HUES48 (cell line): ENCODE results near the gene RNF121.

Experiments used
- H3K27ac ChIP-seq: one replicate; pipeline ENCODE4 v1.7.0; 2013; ENCODE audit warnings: low read depth, low read length, inconsistent platforms
- H3K27me3 ChIP-seq: 2 replicates; pipeline ENCODE4 v1.6.1; 2013; ENCODE audit warnings: mild to moderate bottlenecking, low read length; ENCODE audit not compliant: control insufficient read depth, insufficient read depth
- H3K36me3 ChIP-seq: 2 replicates; pipeline ENCODE4 v1.6.1; 2013; ENCODE audit warnings: low read length; ENCODE audit not compliant: control insufficient read depth, insufficient read depth
- H3K4me1 ChIP-seq: 2 replicates; pipeline ENCODE4 v1.6.1; 2013; ENCODE audit warnings: mild to moderate bottlenecking, low read length; ENCODE audit not compliant: control insufficient read depth, insufficient read depth
- H3K4me3 ChIP-seq: 2 replicates; pipeline ENCODE4 v1.5.1; 2013; ENCODE audit warnings: mild to moderate bottlenecking, low read depth, low read length
- H3K9ac ChIP-seq: 2 replicates; pipeline ENCODE4 v1.6.1; 2013; ENCODE audit warnings: mild to moderate bottlenecking, low read depth, low read length, moderate library complexity
- H3K9me3 ChIP-seq: 2 replicates; pipeline ENCODE4 v1.6.1; 2013; ENCODE audit warnings: low read length; ENCODE audit not compliant: control insufficient read depth, insufficient read depth

Gene RNF121

DNA sequence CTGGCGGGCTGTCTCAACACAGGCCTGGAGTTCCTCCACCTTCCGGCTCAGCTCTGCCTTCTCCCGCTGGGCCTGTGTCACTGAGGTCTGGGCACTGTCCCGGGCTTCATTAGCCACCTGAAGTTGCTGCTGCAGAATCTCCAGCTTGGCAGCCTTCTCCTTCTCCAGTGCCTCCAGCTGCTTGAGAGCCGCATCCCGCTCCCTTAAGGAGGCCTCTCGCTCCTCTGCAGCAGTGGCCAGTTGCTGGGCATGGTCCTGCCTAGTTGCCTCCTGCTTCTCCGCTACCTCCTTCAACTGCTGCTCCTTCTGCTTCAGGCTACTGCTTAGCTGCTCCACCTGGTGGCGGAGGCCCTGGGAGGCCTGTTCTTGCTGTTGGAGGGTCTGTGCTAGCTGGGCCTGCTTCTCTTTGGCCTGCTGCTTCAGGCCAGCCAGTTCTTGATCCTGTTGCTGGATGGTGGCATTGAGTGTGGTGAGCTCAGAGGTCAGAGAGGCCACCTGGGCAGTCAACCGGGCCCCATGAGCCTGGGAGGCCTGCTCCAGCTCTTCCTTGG lies 86.7 kb downstream of the RNF121 start:
- no peaks in the 10 kb centered on the region for H3K9me3 ChIP-seq
- no peak overlapping the region for H3K27ac ChIP-seq
- no peaks in the 10 kb centered on the region for H3K27me3 ChIP-seq

DNA sequence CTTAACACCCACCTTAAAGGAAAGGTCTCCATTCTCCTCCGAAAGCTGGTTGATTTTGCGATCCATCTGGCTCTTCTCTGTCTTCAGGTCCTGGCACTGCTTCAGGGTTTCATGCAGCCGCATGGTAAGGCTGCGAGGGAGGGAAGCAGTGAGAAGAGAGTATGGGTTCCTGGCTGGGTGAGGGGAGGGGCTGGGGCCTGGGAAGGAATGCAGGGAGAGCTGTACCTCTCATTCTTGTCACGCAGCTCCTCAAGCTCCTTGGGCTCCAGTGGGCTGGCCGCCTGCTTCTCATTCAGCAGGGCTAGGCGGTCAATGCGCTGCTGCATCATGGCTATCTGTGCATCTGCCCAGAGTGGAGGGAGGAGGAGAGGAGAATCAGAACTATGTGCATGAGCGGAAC lies 89.3 kb downstream of the RNF121 start:
- Histone ChIP-seq H3K27ac (no peak overlapping the region), H3K9ac (no peak overlapping the region), H3K9me3 (no peaks in the 10 kb centered on the region), H3K4me3 (no peak overlapping the region), H3K4me1 (no peaks in the 10 kb centered on the region), H3K27me3 (no peaks in the 10 kb centered on the region), H3K36me3 (peaks cover 99% of the 10 kb centered on the region)

More for the DNA sequence above, 86.7 kb downstream of the RNF121 start:
- H3K4me3 ChIP-seq = no peak overlapping the region
- H3K4me1 ChIP-seq = no peaks in the 10 kb centered on the region
- no peak overlapping the region for H3K9ac ChIP-seq
- peaks cover 100% of the 10 kb centered on the region for H3K36me3 ChIP-seq

DNA sequence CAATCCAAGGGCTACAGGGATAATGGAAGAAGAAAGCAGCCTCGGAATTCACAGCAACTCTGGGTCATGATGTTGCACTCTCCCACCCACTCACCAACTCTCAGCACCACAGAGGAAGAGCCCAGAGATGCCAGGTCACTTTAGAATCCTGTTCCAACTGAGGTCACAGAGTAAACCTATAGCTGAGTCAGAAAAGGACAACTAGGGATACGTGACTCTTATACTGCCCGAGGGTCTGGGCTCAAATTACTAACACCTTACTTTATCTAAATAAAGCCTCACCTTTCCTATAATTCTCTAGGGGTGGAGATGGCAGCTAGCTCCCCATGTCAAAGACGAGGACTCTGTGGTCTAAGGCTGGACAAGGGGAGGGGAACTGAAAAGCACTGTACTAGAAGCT lies 94.5 kb downstream of the RNF121 start:
- no peaks in the 10 kb centered on the region for H3K4me1 ChIP-seq
- H3K27me3 ChIP-seq = no peaks in the 10 kb centered on the region
- no peak overlapping the region for H3K4me3 ChIP-seq
- peaks cover 83% of the 10 kb centered on the region for H3K36me3 ChIP-seq
- H3K9me3 ChIP-seq = no peaks in the 10 kb centered on the region
- no peak overlapping the region for H3K27ac ChIP-seq
- no peak overlapping the region for H3K9ac ChIP-seq

DNA sequence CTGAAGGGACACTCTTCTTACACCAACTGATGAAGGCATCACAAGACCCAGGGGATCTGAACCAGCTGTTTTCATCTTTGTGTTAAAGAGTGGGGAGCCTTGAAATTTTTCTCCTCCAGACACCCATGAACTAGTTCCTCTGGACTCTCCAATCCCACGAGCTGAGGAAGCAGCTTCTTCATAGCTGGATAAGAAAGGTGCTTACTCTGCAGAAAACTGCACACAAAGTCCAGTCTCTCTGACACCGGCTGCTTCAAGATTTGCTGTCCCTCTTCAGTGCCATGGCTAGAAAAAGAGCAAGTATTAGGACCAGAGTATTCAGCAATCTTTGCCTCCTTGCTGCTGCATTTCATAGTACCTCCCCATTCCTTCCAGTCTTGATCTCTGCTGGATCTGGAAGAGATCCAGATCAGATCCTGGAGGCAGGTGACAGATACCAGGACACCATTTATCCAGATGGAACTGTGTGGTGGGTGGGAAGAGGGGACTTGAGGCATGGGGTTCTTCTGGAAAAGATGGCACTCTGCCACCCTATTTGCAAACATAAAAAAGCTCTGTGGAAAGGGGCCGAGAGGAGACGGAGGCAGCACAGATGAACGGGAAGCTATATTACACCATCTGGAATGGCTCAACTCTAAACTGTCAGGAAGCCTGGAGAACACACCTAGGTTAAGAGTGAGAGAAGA lies 95.4 kb downstream of the RNF121 start:
- no peaks in the 10 kb centered on the region for H3K9me3 ChIP-seq
- no peak overlapping the region for H3K9ac ChIP-seq
- H3K4me1 ChIP-seq = no peaks in the 10 kb centered on the region
- peaks cover 83% of the 10 kb centered on the region for H3K36me3 ChIP-seq
- no peak overlapping the region for H3K27ac ChIP-seq
- H3K4me3 ChIP-seq = no peak overlapping the region
- no peaks in the 10 kb centered on the region for H3K27me3 ChIP-seq

DNA sequence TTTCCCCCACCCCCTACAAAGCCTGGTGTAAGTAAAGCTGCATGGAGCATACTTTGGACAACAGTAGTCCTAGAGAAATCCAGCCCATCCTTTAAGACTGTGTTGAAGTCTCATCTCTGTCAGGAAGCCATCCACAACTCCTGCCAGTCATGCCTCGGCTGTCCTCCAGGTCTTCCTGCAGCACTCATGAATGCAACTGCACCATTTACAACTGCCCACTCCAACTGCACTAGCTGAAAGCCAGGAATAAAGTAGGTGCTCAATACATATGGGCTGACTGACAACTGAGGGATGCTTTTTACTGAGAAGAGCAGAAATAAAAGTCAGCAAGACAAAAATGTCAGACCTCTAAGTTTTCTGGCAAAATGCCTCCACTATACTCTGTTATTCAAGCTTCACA lies 97.2 kb downstream of the RNF121 start:
- Histone ChIP-seq H3K36me3 (peaks cover 79% of the 10 kb centered on the region), H3K4me1 (no peaks in the 10 kb centered on the region), H3K4me3 (no peak overlapping the region), H3K27me3 (no peaks in the 10 kb centered on the region), H3K27ac (no peak overlapping the region), H3K9ac (no peak overlapping the region), H3K9me3 (no peaks in the 10 kb centered on the region)

DNA sequence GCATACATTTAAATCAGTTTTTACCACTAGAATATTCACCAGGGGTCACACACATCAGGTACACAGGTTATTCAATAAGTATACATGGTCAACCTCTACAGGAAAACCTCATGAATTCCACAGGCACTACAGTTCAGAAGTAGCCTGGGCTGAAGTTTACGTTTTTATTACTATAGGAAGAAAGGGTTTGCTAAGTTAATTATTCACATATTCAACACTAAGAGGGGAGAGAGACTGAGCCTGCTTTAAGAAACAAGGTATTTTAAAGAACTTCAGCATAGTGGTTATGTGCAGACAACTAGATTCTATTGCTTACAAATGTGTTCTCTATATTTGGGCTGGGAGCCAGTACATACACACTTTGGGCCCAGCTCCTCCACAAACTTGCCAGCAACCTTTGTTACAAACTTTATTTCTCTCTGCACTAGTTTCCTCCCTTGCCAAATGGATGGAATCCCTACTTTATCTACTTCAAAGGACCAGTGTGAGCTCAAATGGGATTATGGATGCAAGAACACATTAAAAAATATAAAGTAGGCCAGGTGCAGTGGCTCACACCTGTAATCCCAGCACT lies 101.7 kb downstream of the RNF121 start:
- Histone ChIP-seq H3K9ac (no peak overlapping the region), H3K9me3 (no peaks in the 10 kb centered on the region), H3K27ac (no peak overlapping the region), H3K36me3 (peaks cover 74% of the 10 kb centered on the region), H3K27me3 (no peaks in the 10 kb centered on the region), H3K4me3 (no peak overlapping the region), H3K4me1 (no peaks in the 10 kb centered on the region)

DNA sequence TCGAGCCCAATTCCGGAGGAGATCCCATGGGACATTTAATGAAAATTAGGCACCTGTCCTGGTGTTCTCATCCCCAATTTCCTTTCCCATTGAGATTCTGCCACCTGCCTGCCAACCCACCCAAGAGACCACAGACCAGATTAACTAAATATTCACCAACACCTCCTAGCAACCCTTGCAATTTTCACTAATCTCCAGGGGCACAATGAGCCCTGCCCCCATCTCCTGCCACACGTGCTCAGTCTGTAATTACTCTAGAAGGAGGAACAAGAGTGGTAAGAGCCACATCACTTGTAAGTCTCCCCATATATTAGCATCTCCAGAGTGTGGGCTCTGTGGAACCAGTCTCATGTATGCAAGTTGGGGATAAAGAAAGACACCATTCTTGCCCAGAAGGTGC lies 107.8 kb downstream of the RNF121 start:
- no peak overlapping the region for H3K4me3 ChIP-seq
- H3K27ac ChIP-seq = no peak overlapping the region
- no peaks in the 10 kb centered on the region for H3K9me3 ChIP-seq
- H3K36me3 ChIP-seq = peaks cover 31% of the 10 kb centered on the region
- peaks cover 37% of the 10 kb centered on the region for H3K4me1 ChIP-seq
- no peaks in the 10 kb centered on the region for H3K27me3 ChIP-seq
- H3K9ac ChIP-seq = no peak overlapping the region

DNA sequence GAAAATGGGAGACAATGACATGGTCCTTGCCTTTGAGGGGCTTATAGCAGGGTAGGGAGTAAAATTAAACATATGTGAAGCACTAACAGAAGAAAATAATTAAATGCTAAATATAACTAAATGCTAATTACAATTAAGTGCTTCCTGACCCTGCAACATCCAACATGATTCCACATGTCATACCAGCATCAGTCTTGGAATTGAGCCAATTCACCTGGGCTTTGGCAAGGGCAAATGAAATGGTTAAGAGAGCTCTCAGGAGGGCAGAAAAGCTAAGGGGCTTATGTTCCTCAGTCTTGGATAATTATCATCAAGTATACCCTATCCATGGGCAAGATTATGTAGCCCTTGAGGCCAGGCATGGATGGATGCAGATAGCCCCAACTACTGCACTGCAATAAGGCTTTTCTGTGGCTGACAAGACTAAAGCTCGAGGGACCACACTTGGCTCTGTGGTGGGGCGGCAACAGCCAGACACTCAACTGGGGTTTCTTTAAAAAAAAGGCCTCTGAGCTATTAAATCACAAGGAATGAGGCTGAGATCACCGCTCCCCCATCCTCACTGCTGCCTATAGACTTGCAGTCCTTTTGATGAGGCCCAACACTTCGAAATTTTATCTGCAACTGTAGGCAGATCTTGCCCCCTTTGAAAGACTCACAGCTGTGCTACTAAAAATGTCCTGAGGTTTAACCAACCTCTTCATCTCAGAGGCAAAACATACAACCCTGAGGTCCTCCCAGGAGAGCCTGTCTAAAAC lies 108.9 kb downstream of the RNF121 start:
- H3K4me1 ChIP-seq = peaks cover 48% of the 10 kb centered on the region
- H3K36me3 ChIP-seq = peaks cover 25% of the 10 kb centered on the region
- no peak overlapping the region for H3K4me3 ChIP-seq
- H3K9ac ChIP-seq = no peak overlapping the region
- peak overlapping the region; percentile 93 for H3K27ac ChIP-seq
- H3K27me3 ChIP-seq = no peaks in the 10 kb centered on the region
- H3K9me3 ChIP-seq = no peaks in the 10 kb centered on the region

DNA sequence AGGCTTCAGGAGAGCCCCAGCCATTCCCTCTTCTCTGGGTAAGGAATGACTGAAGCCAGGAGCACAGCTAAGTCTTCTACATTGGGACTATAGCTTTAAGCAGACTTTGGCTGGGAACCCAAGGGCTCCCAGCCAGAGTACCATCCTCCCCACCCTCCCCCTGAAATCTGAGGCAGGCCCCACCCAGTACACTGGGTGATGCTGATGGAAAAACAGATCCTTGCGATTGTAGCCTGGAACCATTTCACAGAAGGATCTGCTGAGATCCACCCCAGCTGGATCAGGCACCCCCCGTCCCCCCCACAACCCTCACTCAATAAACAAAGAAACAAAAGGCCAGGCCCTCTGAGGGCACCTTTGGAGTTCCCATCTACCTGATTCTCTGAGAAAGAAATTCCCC lies 109.6 kb downstream of the RNF121 start:
- H3K27ac ChIP-seq = peak overlapping the region; percentile 93
- peaks cover 18% of the 10 kb centered on the region for H3K36me3 ChIP-seq
- peaks cover 48% of the 10 kb centered on the region for H3K4me1 ChIP-seq
- H3K4me3 ChIP-seq = no peak overlapping the region
- H3K27me3 ChIP-seq = no peaks in the 10 kb centered on the region
- no peak overlapping the region for H3K9ac ChIP-seq
- H3K9me3 ChIP-seq = no peaks in the 10 kb centered on the region

DNA sequence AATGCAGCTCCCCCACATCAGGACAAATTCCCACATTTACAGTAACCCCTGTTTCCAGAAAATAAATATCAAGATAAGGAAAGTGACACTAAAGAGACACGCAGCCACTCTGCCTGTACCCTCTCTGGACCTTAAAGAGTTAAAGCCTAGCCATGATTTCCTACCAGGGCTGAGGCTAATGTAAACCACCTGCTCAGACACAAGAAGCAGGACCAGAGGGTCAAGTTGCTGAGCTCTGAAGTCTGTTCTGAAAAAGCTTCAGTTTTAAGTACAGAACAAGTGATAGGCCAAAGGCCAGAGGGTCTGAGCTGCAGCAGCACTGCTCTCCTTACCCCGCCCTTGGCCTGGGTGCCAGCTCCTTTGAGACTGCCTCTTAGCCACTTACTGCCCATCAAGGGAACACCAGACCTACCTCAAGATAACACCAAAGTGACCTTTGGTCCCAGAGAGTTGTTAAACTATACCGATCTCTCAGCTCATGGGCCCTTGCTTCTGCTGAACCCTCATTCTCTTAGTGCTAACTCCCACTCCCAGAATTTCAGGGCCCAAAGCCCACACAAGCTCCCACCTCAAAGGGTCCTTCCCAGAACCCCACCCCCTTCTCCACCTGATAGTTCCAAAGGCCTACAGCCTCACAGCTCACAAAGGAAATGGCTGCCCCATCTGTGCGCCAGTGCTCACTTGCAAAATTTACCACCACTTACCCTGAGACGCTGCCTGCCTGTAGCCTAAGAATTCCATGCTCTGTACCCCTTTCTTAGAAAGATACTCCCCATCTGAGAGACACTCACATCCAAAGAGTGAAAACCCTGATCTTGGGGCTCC lies 110.4 kb downstream of the RNF121 start:
- Histone ChIP-seq H3K4me1 (peaks cover 48% of the 10 kb centered on the region), H3K4me3 (peak overlapping the region; percentile 59; the same call in 1 of the 2 replicates), H3K36me3 (peaks cover 12% of the 10 kb centered on the region), H3K27ac (peak overlapping the region; percentile 93), H3K27me3 (no peaks in the 10 kb centered on the region), H3K9ac (no peak overlapping the region), H3K9me3 (no peaks in the 10 kb centered on the region)
